HG02588 (cell line): ENCODE measurements around the gene ANKS1B.
"Not testable (repeated sequence)": the region's sequence is repeated elsewhere in the genome, so short reads cannot be mapped to it uniquely, and the experiment has no call there.

Experiments
- ATAC-seq: cut with Tn5 transposase; IDR thresholded peaks from one replicate; pipeline ENCODE4 v1.9.1; 2021; ENCODE audit warnings: mild to moderate bottlenecking, moderate library complexity; ENCODE audit not compliant: unreplicated experiment

ANKS1B gene

DNA sequence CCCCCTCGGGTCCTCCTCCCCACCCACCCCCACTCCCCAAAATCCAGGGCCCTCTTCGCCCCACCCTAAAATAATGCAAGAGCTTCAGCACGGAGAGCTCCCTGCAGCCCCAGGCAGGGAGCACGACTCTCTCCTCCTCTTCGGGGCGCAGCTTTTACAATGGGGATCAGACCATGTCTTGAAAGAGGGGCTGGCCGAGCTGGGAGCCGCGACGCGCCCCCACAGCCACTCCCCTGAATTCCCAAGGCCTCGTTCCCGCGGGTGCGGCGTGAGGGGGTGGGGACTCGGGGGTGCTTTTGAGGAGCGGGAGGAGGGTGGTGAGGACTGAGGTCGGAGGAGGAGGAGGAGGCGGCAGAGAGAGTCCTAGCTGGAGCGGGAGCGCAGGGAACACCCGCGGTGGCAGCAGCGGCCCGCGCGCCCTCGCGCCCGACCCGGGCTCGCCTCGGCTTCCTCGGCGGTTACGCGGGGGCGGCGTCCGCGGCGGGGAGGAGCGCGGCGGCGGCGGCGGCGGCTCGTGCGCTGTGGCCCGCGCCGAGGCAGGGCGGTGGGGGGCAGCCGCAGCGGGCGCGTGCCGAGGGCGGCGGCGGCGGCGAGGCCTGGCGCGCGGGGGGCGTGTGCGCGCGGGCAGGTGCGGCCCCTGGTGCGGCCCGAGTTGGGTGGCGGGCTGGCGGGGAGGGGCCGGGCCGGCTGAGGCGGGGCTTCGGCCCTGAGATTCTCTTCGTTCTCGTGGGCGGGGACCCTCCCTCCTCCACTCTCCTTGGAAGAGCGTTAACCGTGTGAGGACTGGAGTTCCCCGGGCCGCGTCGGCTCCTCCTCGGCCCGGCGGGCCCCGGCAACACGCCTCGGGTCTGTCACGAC is at the start of gene ANKS1B:
Gene ANKS1B (minus strand): TSS at position 666 of the 858 bp plus-strand sequence. CDS start 699 bp downstream, outside the sequence.
- ATAC-seq = peak; percentile 62

DNA sequence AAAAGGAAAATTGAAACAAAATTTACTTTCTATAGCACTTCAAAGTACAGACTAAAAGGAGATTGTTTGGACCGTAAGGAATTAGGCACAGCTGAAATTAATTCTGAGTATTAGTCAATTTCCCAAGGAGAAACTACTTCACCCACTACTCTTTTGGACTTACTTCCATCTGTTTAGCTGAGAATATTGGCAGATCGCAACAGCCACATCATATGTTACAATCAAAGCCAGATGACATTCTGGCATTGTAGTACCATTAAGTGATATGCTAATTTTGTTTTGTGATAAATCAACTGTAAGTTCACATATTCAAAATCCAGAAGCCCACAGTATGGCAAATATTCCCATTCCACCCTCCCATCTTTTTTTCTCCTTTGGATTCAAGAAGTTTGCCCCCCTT is 47.1 kb upstream of the ANKS1B start:
- ATAC-seq = no peak

DNA sequence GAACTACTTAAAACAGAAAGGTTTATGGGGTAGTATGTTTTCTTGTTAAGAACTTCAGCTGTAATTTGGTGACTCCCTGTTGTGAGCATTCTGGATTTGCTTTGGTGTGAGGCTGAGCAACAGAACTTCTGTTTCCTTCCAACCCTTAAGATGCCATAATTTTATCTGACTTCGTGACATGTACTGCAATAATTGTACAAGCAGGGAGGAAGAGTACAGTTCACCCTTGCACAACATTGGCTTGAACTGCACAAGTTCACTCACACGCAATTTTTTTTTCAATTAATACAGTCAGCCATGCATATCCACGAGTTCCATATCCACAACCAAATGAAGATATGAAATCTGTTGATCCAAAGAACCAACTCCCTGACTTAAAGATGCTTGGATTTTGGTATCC is 42.9 kb upstream of the ANKS1B start:
- ATAC-seq = no peak

DNA sequence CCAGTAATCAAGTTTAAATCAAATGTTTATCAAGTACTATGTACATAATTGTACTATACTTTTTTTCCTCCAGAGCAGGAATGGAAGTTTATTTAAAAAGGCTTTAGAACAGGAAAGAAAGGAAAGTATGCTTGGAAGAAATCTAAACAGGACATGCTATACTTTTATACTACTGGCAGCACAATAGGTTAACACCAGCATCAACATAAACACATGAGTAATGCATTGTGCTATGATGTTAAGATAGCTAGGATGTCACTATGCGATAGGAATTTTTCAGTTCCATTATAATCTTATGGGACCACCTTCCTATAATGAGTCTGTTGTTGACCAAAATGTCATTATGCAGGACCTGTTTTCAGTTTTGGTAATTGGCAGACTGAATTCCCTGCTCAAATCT is 41.5 kb upstream of the ANKS1B start:
- no peak for ATAC-seq

DNA sequence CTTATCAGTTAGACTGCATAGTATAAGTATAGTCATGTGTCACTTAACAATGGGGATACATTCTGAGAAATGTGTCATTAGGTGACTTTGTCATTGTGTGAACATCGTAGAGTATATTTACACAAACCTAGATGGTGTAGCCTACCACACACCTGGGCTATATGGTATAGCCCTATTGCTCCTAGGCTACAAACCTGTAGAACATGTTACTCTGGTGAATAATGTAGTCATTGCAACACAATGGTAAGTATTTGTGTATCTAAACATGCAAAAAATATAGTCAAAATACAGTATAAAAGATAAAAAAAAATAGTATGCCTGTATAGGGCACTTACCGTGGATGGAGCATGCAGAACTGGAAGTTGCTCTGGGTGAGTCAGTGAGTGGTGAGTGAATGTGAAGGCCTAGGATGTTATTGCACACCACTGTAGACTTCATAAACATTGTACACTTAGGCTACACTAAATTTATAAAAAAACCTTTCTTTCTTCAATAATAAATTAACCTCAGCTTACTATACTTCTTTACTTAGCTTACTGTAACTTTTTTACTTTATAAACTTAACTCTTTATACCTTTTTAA is 40.3 kb upstream of the ANKS1B start:
- ATAC-seq = no peak

DNA sequence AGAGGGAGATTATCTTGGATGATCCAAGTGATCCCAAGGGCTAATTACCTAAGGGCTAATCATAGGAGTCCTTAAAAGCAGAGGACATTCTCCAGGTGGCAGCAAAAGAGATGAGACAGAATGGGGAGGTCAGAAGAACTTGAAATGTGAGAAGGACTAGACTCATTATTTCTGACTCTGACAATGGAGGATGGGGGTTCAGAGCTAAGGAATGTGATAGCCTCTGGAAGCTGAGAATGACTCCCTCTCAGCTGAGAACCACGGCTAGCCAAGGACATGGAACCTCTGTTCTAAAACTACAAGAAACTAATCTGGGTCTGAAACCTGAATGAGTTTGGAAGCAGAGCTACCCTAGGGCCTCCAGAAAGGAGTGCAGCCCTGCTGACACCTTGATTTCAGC is 35.6 kb upstream of the ANKS1B start:
- no peak for ATAC-seq

DNA sequence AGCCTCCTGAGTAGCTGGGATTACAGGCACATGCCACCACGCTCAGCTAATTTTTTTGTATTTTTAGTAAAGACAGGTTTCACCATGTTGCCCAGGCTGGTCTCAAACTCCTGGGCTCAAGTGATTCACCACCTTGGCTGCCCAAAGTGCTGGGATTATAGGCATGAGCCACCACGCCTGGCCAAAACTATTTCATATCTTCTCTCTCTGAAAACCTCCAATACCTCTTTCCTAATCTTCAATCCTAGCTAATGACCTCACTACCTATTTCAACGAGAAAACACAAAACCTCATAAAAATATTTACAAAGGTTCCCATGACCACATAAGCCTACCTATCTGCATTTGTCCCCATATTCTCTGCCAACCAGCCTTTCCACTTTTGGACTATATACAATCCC is 32.3 kb upstream of the ANKS1B start:
- ATAC-seq = no peak

DNA sequence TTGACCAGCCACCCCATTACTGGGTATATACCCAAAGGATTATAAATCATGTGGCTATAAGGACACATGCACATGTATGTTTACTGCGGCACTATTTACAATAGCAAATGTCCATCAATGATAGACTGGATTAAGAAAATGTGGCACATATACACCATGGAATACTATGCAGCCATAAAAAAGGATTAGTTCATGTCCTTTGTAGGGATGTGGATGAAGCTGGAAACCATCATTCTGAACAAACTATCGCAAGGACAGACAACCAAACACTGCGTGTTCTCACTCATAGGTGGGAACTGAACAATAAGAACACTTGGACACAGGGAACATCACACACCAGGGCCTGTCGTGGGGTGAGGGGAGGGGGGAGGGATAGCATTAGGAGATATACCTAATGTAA is 31.6 kb upstream of the ANKS1B start:
- not testable (repeated sequence) for ATAC-seq

DNA sequence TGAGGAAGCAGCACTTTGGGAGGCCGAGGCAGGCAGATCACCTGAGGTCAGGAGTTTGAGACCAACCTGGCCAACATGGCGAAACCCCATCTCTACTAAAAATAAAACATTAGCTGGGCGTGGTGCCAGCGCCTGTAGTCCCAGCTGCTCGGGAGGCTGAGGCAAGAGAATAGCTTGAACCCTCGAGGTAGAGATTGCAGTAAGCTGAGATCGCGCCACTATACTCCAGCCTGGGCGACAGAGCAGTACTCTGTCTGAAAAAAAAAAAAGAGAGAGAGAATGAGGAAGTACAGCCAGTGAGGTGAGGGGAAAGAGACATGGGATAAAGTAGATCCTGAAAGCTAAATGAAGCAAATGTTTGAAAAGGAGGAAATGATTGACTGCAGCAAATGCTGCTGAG is 21.1 kb upstream of the ANKS1B start:
- ATAC-seq = not testable (repeated sequence)

DNA sequence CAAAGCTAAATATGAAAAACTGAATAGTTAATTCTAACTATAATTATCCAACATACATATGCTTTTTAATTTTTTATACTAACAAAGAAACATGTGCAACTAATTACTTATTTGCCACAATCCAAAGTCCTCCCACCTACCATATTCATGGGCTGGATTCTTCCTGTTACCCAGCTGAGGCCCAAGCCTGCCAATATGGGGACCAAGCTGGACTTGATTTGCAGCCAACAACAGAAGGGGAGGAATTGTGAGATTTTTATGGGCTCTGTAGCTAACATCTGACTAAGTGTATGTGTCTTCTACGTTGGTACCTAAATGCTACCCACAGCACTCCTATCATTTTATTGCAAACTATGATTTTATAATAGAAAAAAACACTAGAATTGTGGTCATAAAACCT is 13.1 kb upstream of the ANKS1B start:
- no peak for ATAC-seq

DNA sequence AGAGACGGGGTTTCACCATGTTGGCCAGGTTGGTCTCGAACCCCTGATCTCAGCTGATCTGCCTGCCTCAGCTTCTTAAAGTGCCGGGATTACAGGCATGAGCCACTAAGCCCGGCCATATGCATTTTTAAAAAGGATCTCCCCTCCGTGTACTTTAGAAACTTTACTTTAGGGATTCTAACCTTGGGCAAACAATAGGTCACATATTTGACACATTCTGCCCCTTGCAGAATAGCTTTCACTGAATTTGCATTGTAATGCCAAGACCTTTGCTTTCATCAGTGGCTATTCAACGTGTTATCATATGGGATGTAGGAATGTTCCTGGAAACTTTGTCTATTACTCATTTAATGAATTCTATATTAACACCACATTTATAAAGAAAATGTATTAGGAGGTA is 11.4 kb upstream of the ANKS1B start:
- ATAC-seq = no peak

DNA sequence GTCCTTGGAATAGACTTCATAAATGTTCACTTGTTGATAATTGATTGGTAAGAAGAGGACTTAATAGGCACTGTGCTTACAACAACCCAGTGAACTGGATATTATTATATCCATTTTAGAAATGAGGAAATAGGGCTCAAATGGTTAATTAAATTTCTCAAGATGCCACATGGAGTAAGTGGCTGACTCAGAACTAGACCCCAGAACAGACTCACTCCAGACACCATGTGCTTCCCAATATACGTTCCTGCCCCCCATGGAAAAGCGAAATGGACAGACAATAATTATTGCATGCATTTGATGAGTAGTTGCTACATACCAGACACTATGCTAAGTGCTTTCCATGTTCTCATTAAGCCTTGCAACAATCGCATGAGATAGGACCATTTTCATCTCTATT is 895 bp upstream of the ANKS1B start:
- ATAC-seq = no peak

DNA sequence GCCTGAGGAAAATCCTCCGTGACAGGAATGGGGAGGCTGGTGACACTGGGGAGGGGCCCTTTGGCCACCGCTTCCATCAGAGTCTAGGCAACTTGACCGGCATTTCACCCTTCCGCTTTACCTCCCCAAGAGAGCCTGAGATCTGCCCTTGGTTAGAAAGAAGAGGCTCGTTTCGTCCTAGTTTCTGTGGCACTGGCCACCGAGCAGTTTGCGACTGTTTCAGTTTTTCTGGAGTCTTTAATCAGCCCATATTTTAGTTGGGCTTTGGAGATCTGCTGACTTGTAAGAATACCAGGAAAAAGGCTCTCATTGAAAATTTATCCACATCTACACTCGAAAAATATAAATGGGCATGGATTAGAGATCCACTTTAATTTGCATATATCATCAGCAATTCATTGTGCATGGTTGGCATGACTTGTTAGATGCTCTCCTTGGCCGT is 414 bp upstream of the ANKS1B start:
- ATAC-seq = peak; percentile 32

DNA sequence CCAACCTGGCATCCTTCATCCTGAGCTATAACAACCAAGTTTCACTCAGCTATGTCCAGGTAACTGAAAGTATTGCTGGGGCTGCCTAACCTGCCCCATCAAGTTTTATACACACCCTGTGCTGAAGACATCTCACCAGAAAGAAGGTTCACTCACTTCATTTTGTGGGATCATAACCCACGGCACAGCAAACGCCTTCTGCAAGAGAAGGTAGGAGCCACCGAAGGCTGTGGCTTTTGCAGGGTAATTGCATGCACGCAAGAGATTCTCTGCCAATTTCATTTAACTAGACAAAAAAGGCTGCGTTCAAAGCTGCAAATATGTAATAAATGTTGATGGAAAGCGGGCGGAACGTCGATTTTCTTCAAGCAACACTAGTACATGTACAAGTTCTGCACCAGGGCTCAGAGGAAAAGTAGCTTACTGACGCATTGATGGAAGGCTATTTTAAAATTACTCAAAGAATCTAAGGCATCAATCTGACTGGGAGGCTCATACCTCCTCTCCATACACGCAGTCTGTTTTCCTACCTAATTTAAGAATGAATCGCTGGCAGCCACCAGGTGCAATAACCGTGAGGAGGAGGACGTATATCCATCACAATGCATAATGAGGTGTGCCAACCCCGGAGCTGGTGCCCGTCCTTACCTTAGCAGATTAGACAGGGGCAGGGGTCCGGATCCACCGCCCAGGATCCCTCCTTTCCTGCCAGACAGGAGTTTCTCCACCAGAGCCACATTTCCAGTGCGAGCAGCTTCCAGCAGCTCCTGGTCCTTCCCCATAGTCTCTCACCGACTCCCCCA is 1.1 kb downstream of the ANKS1B start:
- ATAC-seq = no peak

DNA sequence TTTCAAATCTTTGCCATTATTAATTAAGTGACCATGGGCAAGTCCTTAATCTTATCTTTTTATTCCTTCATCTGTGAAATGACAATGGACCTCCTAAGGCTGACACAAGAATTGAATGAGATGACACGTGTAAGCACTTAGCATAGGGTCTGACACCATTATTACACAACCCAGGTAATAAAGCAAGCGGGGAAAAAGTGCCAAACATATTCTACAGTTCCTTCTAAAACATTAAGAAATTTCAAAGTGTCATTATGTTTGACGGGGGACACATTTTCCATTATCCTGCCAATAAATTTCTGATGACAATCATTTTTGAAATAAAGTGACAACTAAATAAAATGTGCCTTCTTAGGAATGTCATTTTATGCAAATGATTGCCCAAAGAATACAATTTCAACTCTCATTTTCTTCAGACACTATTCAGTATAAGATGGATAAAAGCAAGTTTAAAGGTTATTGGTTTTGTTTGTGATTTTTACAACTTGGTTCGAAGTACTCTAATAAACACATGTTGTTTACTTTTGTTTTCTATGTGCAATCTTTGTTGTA is 3.0 kb downstream of the ANKS1B start:
- no peak for ATAC-seq

DNA sequence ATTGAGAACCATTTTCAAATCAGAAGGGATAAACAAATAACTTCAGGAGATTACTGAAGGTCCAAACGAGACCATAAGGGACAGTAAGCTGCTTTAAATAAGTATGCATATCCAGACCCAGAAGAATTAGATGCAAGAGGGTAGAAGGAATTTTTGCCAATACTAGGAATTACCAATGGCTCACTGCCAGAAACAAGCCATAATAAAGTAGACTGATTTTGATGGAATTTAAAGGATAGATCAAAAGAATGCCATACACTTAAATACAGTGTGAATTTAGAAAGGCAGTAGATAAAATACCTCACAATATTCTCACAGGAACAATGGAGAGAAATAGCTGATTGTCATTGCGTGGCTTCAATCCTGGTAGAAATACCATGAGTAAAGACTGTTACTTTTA is 5.3 kb downstream of the ANKS1B start:
- no peak for ATAC-seq

DNA sequence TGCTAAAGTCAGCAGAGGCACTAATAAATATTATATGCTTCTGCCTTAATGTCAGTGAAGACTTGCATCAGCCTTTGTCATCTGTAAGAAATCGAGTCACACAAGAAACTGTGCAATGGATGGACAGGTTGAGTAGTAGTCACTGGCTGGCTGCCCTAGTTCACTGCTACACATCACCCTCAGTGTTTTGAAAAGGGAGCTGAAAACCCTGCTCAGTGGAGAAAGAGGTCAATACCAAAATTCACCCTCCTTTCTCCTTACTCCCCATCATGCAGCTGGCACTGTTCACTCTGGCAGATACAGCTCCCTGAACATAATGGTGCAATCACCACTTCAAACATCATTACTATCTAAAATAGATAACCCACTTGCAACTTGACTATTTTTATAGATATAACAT is 6.6 kb downstream of the ANKS1B start:
- ATAC-seq = no peak

DNA sequence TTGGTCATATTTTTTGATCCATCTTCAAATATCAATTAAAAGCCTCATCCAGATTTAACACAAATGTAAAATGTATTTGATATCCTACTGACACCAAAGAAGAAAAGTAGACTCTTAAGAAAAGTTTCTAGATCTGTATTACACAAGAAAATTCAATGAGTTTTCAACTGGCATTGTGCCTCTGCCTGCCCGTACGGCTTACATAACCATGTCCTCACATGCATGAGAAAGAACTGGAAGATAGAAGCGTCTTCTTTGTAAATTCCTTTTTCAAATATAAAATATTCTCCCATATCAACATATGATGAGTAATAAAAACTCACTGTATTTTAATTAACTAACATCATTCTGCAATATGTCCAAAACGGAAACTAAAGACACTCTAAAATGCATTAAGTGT is 7.2 kb downstream of the ANKS1B start:
- no peak for ATAC-seq

DNA sequence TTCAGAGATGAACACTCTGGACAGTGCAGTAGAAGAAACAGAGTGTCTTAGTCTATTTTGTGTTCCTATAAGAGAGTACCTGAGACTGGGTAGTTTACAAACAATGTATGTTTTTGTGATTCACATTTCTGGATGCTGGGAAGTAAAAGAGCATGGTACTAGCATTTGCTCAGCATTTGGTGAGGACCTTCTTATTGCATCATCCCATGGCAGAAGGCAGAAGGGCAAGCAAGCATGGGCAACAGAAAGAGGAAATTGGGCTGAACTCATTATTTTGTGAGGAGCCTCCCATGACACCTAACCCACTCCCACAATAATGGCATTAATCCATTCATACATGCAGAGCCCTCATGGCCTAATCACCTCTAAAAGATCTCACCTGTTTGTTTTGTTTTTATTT is 8.0 kb downstream of the ANKS1B start:
- ATAC-seq = no peak

DNA sequence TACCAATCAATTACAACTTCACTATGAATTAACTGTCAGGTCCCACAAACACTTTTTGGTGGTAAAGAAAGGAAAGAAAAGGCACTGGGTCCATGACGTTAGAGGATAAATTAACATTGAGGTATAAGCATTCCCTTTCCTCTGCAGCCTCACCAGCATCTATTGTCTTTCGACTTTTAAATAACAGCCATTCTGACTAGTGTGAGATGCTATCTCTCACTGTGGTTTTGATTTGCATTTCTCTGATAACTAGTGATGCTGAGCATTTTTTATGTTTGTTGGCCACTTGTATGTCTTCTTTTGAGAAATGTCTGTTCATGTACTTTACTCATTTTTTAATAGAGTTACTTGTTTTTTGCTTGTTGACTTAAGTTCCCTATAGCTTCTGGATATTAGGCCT is 9.4 kb downstream of the ANKS1B start:
- ATAC-seq = no peak

DNA sequence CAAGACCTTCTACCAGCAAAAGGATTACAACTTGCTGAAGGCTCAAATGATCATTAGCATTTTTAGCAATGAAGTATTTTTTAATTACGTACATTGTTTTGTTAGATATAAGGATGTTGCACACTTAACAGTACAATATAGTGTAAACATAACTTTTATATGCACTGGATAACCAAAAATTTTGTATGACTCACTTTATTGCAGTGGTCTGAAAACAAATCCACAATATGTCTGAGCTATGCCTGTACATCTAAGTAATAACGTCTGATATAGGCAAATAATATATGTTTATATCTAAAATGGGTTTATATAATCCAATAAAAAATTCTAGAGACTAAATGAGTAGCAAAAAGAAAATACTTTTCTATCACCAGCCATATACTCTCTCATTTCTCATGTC is 10.6 kb downstream of the ANKS1B start:
- ATAC-seq = no peak
